ENCODE measurements around the gene CATSPERZ. TPM values are rescaled to one million over a fixed set of nuclear protein-coding genes. Genes with fewer than 3 reads are reported as not detected.
A peak's percentile ranks its signal among the peaks of the same experiment; 100 is the strongest.

The CATSPERZ gene
- total and polyA plus RNA-seq, 2 of the 13 experiments (the other 11 are each of a cell fraction or from before 2014, with no cell fraction given) = 0.22 to 0.48 TPM

- no peaks in the 10 kb centered on the region for H4K20me1 ChIP-seq (ENCODE audit: insufficient read depth, low read length)
- in situ Hi-C loops (cut with HindIII; ENCODE audit: extremely low pct_ligation_motif_present, low pct_unique_long_range_greater_than_20kb) (no loop called here), intact Hi-C loops (cut with micrococcal nuclease; ENCODE audit: unreplicated experiment) (no loop called here)
- DNase-seq (ENCODE audit: low spot score) (no peak), FAIRE-seq (no peak), ATAC-seq (no peak)
- 0% methylated on average over 4 of the region's 45 CpGs for WGBS (ENCODE audit: low lambda C conversion rate)
- H3K9ac ChIP-seq (ENCODE audit: insufficient read depth, low read depth, low read length) = no peak within 1 kb of the TSS
- CTCF ChIA-PET (ENCODE audit: low intra/inter-chr PET ratio, low total read pairs) = no interaction called here
- peaks cover 19% of the 10 kb centered on the region; the same call in 1 of the 2 replicates for H3K4me1 ChIP-seq (ENCODE audit: insufficient read depth, low read length)
- H3K4me3 ChIP-seq (replicated peaks in 1 of 3; ENCODE audit: insufficient read depth in 1 of 3, low read depth in 2 of 3, low read length in 3 of 3) = peak within 1 kb of the TSS; percentile 16 to 61 (median 26); a peak in 4 of 6 replicates
- peak within 1 kb of the TSS; percentile 60 for H3K4me2 ChIP-seq (ENCODE audit: low read depth, low read length)
- H3K9me3 ChIP-seq (ENCODE audit: low read length) = no peaks in the 10 kb centered on the region
- no peak within 1 kb of the TSS for H2AFZ ChIP-seq (ENCODE audit: low read length)
- no peaks in the 10 kb centered on the region for H3K79me2 ChIP-seq (ENCODE audit: insufficient read depth, low read length)
- no peak within 1 kb of the TSS for H3K27ac ChIP-seq (ENCODE audit: extremely low read length, insufficient read depth, low read length)
- peaks cover 19 to 57% of the 10 kb centered on the region in 2 experiments for H3K27me3 ChIP-seq (ENCODE audit: control insufficient read depth in 1 of 2, insufficient read depth in 2 of 2, low read length in 2 of 2)
- POLR2A ChIA-PET = interaction anchor here (0.5 to 1.0 kb wide), 2 partner anchors 13 to 102 kb away, joined by 3 read pairs; no protein-coding TSS in a partner anchor
- no TSS peak for BruUV-seq (replicated peaks)
- no peaks in the 10 kb centered on the region for H3K36me3 ChIP-seq (replicated peaks in 1 of 2; ENCODE audit: control insufficient read depth in 1 of 2, insufficient read depth in 2 of 2, low read length in 2 of 2)
- TF ChIP-seq HNRNPLL (IDR thresholded peaks at IDR 0.05; ENCODE audit: low read depth, low read length, poor library complexity, severe bottlenecking) = peak; percentile 25
- TF ChIP-seq ZNF224 (CRISPR knock-in tag; IDR thresholded peaks at IDR 0.05) = no peak
Measured at GRCh38 chr11:64291262-64291751, 8.9 kb upstream of the CATSPERZ start, which contains the start of gene KCNK4. Gene KCNK4 (plus strand): TSS chr11:64291302. CDS start chr11:64293019, 1,717 bp downstream.

DNA sequence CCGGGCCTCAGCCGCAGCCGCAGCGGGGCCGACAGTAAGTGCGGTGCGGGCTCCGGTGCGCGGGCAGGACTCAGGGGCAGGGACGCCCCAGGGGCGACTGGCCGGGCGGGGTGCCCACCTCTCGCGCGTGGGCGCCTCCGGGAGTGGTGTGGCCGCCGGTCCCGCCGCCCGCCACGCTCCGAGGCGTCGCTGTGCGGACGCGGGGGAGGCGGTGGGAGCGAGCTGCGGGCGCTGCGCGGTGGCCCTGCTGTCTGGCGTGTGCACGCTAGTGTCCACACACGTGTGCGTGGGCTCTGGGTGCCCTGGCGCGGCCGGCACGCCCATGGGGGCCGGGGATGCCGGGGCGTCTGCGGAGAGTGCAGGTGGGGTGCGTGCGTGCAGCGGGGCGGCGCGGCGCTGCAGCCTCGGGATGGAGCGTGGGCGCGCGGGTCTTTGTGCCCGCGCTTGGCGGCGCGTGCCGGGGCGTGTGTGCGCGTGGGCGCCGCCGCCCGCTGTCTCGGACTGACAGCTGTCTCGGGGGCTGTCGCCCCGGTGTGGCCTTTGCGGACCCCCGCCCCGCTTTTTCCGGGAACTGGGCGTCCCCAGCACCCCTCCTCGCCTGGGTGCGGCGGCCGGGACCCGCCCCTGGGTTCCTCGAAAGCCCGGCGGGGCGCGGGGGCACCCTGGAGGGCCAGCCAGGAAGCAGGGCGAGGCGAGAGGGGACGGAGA, 8.3 kb upstream of the CATSPERZ start:
- no peak overlapping the region for H3K9ac ChIP-seq (ENCODE audit: insufficient read depth, low read depth, low read length)
- peak overlapping the region; percentile 60 for H3K4me2 ChIP-seq (ENCODE audit: low read depth, low read length)
- in situ Hi-C loops (cut with HindIII; ENCODE audit: extremely low pct_ligation_motif_present, low pct_unique_long_range_greater_than_20kb) (no loop called here), intact Hi-C loops (cut with micrococcal nuclease; ENCODE audit: unreplicated experiment) (no loop called here)
- H3K27ac ChIP-seq (ENCODE audit: extremely low read length, insufficient read depth, low read length) = no peak overlapping the region
- DNase-seq (ENCODE audit: low spot score) (no peak), FAIRE-seq (no peak), ATAC-seq (peak; percentile 17; the same call in 2 of the 3 replicates)
- no peak overlapping the region for H2AFZ ChIP-seq (ENCODE audit: low read length)
- H3K79me2 ChIP-seq (ENCODE audit: insufficient read depth, low read length) = no peaks in the 10 kb centered on the region
- POLR2A ChIA-PET = interaction anchor here (0.5 kb wide), 1 partner anchor 103 kb away, joined by 3 read pairs; no protein-coding TSS in a partner anchor
- CTCF ChIA-PET (ENCODE audit: low intra/inter-chr PET ratio, low total read pairs) = no interaction called here
- no peaks in the 10 kb centered on the region for H3K36me3 ChIP-seq (replicated peaks in 1 of 2; ENCODE audit: control insufficient read depth in 1 of 2, insufficient read depth in 2 of 2, low read length in 2 of 2)
- no TSS peak for BruUV-seq (replicated peaks)
- H3K9me3 ChIP-seq (ENCODE audit: low read length) = no peaks in the 10 kb centered on the region
- WGBS (ENCODE audit: low lambda C conversion rate) = no CpG with 5 or more reads among the region's 96 CpGs
- H3K4me1 ChIP-seq (ENCODE audit: insufficient read depth, low read length) = 0 out of 2 replicates have a peak, but pooled peaks cover 13% of the 10 kb centered on the region
- no peaks in the 10 kb centered on the region for H4K20me1 ChIP-seq (ENCODE audit: insufficient read depth, low read length)
- peak overlapping the region; percentile 16 to 61 (median 26); a peak in 4 of 6 replicates for H3K4me3 ChIP-seq (replicated peaks in 1 of 3; ENCODE audit: insufficient read depth in 1 of 3, low read depth in 2 of 3, low read length in 3 of 3)
- TF ChIP-seq, protein P1, sequence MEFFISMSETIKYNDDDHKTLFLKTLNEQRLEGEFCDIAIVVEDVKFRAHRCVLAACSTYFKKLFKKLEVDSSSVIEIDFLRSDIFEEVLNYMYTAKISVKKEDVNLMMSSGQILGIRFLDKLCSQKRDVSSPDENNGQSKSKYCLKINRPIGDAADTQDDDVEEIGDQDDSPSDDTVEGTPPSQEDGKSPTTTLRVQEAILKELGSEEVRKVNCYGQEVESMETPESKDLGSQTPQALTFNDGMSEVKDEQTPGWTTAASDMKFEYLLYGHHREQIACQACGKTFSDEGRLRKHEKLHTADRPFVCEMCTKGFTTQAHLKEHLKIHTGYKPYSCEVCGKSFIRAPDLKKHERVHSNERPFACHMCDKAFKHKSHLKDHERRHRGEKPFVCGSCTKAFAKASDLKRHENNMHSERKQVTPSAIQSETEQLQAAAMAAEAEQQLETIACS (CRISPR knock-in tag; IDR thresholded peaks at IDR 0.05) = 0 out of 2 replicates have a peak, but pooled peaks have one; percentile 47
- peak; percentile 93 for TF ChIP-seq BCL6 (CRISPR knock-in tag; IDR thresholded peaks at IDR 0.05)
- TF ChIP-seq HIVEP1 (CRISPR knock-in tag; IDR thresholded peaks at IDR 0.05) = no peak
- TF ChIP-seq ZNF629 (CRISPR knock-in tag; conservative IDR thresholded peaks at IDR 0.05) = no peak
- TF ChIP-seq EED (CRISPR knock-in tag; IDR thresholded peaks at IDR 0.05) = peak; percentile 35; the same call in 1 of the 2 replicates
- H3K27me3 ChIP-seq (ENCODE audit: control insufficient read depth in 1 of 2, insufficient read depth in 2 of 2, low read length in 2 of 2) = peaks cover 22 to 63% of the 10 kb centered on the region in 2 experiments

All from HepG2 (cell line).